HT-29 (cell line): ENCODE measurements around the gene SMIM7. TPM values are rescaled to one million over a fixed set of nuclear protein-coding genes. Genes with fewer than 3 reads are reported as not detected.

ENCODE experiments used
- DNase-seq: peaks from one replicate; pipeline ENCODE4 v3.0.0-alpha.2; 2015; ENCODE audit warnings: low spot score
- total RNA-seq: library from RNA; depleted of rRNA; stranded (reverse); fragments of >200 nt; shearing (Covaris generic); gene quantifications from 2 replicates; pipeline ENCODE4 v1.2.3, GENCODE V29; 2014

Gene SMIM7
- total RNA-seq, 1 experiment from 2014 or later, result 33.9 TPM

DNA sequence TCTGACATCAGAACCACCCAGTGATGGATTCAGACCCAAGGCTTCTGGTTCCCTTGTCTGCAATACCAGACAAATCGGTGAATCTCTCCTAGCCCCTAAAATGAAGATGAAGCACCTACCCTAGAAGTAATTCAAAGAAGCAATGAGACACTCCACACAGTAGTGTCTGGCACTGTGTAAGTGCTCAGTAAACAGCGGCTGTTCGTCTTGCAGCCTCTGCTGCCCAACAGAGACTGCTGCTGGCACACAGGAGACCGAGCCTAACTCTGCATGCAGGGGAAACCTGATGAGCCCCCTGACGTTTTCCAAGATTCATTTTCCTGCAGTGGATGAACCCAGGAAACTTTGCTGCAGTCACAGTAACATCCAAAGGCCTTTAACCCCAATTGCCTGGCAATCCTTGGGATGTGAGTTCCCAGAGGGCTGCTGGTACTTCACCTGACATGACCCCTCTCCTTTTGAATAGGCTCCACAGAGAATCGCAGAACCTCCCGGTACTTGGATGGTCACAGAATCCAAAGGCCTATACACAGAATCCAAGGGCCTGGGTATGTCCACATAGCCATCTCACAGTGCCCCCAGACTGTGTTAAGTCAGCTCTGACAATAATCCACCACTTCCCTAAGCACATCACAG, 38.7 kb downstream of the SMIM7 start:
- no peak for DNase-seq

DNA sequence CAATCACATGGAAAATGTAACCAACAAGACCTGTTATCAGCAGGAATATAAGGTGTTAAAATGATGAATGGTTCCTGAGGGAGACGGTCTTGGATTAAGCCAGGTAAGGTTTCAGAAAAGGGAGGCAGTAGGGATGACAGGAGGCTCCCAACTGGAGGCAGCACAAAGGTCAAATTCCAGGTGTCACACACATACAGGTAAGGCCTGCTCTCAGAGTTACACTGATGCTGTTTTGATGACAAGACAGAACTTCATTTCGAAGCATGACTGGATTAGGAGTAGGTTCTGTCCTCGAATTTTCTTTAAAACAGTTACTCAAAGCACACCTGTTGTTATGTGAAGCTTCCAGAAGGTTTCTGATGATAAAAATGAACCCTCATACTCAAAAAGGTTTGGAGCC, 39.4 kb downstream of the SMIM7 start:
- no peak for DNase-seq

DNA sequence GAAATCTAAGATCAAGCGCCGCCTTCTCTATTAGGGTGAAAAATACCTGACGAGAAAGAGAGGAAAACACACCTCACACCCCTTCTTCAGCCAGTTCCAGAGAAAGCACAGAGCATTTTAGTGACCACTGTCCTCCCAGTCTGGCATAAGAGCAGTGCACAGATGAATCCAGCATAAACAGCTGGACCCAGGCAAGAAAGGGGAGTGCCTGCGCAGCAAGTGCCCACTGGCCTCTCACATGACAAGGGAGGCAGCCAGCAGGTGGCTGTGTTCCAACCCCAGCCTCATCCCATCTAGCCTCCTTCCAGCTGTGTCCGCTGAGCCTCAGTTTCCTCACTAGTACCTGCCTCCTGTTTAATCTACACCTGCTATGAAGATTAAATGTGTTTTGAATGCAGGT, 39.9 kb downstream of the SMIM7 start:
- no peak for DNase-seq

DNA sequence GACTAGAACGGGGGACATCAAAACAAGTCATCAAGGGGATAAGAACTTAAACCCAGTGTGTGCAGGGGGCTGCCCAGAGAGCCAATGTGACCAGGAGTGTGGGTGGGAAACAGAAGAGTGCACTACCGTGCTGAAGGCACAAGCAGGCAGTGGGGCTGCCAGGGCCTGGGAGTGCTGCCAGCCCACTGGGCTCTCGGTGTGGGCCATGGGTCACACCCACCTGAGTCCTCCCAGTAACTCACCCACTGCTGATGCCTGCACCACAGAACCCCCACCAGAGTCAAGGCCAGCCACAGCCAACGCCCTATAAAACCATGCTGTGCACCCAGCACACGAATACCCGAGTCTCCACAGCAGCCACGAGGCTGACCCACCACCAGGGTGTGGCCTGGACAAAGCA, 40.5 kb downstream of the SMIM7 start:
- DNase-seq, result no peak

DNA sequence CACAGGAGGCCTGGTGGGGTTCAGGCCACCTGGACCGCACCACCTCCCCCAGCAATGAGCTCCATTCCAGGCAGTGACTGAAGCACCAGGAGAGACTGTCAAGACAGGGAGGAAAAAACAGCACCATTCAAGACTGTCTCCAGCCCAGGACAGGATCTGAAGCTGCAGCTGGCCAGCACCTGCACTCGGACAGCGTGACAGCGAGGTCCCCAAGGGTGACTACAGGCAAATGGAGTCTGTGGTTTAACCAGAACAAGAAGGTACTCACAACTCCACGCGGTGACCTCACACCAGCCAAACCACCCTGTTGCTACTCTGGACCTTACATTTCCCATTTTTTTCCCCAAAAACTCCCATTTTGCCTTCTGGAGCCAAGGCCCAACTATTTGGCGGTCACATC, 41.7 kb downstream of the SMIM7 start:
- no peak for DNase-seq

DNA sequence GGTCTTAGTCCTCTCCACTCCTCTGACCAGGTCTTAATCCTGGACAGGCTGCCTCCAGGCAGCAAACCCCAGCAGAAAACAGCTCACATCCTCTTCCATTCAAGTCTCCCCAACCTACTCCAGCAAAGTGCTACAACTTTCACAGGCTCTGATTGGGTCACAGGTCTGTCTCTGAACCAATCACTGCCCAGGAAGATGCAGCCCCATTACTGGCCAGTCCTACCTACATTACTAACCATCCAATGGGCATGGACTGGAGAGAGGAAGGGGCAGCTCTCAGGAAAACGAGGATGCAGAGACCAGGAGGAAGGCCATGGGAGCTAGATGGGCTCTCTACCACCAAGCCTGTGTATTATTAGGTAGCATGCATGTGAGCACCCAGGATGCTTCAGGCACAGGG, 44.1 kb downstream of the SMIM7 start:
- DNase-seq, result no peak

DNA sequence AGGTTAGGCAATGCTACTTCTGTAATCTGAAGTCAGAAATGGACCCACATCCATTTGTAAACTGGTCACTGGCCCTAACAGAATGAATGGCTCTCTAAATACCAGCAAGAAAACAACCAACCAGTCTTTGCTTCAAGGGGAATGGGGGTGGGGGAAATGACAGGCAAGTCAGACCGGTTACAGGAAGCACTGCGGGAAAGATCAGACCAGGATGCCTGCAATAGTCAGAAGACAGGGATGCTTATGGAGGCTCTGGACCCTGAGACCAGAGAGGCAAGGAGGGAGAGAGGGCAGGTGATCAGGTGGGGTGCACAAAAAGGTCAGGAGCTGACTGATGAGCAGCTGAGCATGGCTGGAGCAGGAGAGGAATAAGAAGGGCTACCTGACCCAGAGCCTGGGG, 45.0 kb downstream of the SMIM7 start:
- DNase-seq, result no peak

DNA sequence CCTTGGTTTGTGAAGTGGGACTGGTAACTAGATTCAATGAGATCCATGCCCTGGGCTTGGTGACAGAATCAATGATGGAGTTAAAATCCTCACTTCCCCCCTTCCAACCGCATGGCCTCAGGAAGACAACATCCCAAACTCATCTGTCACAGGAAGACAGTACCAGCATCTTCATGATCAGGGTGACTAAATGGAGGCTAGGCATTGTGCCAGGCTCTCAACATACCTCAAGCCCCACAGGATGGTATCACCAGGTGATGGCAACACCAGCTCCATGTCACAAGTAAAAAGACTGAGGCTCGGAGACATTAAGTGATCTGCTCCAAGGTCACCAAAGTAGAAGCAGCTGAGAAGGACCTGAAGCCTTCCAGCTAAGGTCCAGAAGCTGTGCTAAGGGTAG, 46.1 kb downstream of the SMIM7 start:
- DNase-seq, result no peak

DNA sequence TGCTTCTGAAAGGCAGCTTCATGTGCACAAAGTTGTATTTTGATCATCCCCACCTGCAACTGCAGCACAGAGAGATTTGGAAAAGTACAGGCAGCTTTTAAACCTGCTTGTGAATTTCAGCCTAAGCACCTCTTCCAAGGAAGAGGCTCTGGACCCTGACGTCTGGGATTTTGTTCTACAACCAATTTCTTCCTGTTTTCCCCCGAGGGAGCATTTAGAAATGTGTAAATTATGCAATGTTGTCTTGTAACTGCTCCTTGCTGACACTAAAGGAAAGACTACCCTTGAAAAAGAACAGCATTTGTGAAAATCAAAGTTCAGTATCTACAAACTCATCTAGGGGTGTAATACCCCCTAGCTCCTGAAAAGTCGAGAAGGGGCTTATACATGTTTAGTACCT, 47.3 kb downstream of the SMIM7 start:
- no peak for DNase-seq

DNA sequence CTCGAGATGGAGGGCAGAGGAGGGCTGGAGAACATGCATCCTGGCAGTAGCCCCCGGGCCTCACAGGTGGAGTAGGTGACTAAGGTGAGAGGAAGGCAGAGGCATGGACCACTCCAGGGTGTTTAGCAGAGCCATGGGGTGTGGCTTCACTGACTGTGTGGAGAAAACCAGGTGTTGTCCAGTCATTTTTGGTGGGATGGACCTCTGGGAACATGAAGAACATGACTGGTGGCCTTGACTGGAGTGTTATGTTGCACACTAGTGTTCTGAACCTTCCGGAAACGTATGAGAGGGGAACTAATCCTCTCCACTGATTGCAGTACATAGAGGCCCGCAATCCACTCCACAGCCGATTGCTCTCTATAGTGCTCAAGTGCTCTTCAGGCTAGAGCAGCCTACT, 48.8 kb downstream of the SMIM7 start:
- no peak for DNase-seq

DNA sequence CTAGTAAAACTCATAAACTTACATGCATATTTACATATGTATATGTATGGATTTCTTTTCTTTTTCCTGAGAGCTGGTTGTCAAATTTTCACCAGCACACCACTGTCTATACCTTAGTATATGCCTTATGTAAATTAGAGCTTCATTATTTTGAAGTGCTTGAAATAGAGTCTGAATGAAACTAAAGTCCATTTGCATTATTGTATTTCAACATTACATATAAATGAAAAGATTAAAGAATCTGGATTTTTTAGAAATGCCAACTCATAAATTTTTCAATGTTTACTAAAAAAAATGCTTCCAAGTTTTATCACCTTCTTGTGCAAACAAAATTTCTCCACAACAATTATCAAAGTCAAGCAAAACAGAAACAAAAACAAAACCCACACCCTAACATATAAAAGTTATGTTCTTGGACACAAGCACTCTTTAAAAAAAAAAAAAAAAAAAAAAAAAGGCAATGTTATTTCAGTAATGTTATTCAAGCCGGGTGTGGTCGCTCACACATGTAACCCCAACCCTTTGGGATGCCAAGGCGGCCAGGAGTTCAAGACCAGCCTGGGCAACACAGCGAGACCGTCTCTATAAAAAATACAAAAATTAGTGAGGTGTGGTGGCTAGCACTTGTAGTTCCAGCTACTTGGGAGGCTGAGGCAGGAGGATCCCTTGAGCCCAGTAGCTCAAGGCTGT, 50.3 kb downstream of the SMIM7 start:
- no peak for DNase-seq

DNA sequence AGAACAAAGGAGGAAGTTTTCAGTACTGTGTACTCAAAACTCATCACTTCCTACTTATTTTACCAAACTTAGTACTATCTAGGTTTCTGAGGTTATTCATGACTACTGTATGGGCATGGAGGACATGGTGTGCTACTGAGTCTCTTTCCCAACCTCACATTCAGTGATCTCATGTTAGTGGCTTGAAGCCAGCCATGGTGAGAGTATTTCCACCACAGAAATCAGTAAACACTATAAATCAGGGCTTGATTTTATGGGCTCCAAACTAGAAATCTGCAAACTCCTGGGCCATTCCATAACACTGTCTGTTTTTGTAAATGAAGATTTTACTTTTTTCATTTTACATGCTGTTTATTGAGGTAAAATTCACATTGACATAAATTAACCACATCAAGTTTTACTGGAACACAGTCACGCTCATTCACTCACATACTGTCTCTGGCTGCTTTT, 51.6 kb downstream of the SMIM7 start:
- DNase-seq, result no peak

DNA sequence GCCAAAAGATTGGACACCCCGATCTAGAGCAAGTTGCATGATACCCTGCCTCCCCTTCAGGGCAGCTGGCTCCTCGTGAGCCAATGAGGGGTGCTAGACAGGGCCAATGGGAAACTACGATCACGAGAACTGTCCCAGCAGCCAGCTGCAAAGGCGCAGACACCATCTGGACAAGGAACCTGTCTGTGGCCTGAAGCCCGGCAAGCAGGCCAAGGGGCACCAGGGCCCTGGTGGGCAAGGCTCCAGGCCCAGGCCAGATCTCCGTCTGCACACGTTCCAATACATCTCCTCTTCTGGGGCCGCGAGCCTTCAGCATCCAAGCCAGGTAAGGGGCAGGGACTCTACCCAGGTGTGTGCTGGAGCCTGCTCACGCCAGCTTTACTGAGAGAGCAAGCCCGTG, 52.1 kb downstream of the SMIM7 start:
- DNase-seq, result no peak

DNA sequence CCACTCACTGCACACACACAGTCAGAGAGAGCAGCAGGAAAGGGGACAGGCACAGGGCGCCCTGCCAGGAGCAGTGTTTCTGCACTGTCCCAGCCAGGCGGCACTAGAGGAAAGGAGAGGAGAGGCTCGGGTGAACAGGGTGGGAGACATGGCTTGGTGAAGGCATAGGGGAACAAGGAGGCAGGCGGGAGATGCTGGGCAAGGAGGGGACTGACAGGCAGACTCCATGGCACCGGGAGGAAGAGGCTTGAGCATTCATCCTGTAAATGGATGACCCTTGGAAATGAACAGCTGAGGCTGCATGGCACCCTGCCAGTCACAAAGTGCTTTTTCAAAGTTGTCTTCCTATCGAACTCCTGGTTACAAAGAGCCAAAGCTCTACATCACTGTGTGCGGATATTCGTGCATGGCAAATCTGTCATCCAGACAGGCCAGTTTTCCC, 54.4 kb downstream of the SMIM7 start:
- no peak for DNase-seq

DNA sequence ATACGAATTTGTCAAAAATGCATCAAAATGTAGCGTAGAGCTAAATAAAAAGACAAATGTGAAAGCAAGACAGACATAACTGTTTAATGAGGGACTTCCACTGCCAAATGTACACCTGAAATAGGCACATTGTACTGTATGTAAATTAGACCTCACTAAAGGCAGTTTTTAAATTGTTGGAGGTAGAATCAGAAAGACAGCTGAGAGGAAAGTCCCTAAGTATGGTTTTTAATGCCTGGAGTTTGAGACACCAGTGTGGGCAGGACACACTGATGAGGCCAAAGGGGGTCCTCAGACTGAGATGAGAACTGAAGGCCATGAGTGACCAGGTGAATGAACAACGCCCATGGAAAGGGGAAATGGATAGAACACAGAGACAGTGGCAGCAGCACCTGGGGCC, 54.8 kb downstream of the SMIM7 start:
- no peak for DNase-seq

DNA sequence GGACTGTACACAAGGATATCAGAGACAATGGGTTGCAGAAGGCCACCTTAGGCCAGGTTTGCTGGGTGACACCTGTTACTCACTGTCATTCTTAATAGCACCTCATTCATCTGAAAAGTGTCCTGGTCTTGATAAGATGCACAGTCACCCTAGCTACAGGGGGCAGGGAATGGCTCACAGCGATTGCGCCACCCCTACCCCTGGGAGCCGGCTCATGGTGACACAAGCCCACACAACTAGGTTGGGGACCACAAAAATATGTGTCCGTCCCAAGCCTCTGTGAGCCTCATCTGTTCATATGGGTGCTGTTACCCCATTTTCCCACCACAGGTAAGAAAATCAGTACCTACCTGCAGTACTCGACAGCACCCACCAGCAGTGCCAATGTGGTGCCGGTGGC, 55.3 kb downstream of the SMIM7 start:
- no peak for DNase-seq

DNA sequence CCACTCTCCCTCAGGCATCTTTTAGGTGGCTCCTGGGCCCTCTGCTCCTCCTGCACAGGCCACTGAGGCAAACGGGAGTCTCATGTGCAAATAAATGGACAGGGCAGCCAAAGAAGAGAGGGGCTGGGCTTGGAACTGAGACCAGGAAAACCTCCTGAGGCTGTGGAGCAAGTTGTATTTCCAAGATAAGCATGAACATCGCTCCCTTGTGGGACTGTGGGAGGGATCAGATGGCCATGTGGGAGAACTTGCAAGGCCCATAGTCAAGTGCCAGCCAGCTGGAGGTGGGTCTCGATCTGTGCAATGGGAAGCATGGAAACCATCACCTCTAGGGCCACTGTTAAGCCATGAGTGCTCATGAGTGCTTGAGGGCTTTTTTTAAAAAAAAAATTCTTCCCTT, 56.9 kb downstream of the SMIM7 start:
- DNase-seq, result no peak

DNA sequence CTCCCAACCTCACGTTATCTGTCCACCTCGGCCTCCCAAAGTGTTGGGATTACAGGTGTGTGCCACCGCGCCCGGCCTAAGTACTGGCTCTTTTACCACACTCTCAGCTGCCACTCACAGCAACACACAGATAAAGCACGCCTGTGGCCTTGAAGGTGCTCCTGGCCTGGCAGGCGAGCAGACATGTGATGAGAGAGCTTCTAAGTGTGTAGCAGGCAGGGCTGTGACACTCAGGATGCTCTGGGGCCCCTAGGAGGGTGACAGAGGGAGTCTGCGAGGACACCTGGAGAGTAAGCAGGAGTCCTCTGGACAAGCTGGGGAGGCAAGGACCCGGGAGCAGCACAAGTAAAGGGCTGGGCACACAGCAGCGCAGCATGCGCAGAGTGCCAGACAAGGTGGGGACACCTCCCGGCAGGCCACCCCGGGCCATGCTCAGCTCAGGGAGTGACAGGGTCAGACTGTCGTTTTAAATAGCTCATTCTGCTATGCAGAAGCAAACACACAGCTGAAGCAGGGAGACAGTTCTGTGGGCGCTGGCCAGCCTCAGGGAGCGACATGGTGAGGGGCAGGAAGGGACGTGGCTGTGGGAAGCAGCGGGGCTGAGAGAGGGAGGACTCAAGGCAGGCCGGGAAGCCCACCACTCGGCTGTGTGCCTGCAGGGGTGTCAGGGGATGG, 58.4 kb downstream of the SMIM7 start:
- no peak for DNase-seq

DNA sequence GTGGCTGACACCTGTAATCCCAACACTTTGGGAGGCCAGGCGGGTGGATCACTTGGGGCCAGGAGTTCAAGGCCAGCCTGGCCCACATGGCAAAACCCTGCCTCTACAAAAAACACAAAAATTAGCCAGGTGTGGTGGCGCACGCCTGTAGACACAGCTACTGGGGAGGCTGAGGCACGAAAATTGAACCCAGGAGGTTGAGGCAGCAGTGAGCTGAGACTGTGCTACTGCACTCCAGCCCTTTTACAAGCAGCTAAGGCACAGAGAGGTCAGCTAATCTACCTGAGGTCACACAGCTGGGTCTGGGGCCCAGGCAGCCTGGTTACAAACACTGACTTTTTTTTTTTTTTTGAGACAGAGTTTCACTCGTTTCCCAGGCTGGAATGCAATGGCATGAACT, 59.1 kb downstream of the SMIM7 start:
- DNase-seq, result no peak

DNA sequence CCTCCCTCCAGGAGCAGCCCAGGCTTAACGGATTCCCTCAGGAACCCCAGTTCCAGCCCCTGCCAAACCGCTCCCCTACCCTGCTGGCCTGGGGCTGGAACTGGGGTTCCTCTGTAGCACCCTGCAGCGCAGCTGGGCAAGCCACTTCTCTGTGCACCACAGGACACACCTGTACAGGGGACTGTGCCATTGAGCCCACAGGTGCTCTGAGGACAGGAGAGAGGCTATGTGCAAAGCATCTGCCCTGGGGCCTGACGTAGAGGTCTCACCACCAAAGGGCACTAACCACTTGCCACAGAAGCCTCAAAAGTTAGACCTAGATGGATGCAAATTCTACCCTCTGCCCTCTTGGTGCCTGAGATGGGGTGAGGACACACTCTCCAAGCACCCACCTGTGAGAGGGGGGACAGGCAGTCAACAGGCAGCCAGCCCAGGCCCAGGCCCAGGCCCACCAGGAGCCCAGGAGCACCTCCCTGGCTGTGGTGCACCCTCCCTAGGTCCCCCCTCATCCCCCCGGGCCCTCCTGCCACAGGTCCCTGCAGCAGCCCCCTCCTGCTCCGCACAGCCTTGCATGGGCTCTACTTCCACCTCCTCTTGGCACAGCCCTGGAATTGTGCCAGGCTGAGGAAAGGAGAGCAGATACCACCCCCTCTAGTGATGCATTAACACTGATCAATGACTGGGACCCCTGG, 60.1 kb downstream of the SMIM7 start:
- DNase-seq, result no peak

DNA sequence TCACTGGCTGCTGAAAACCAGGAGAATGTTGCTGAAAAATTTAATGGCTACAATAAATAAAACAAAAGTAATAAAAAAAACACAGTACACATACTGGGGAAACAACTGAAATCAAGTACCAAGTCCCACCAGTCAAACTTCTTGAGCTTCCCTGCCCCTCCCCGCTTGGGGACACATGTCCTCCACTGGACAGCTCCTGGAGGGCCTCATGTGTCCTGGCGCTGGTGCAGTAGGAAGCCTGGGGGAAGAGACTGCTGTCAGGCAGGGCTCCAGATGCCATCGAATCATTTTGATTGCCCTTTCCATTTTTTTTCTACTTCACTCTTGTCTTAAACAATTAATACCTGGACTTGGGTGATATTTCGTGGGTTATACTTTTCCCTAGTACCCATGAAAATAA, 61.1 kb downstream of the SMIM7 start:
- no peak for DNase-seq

DNA sequence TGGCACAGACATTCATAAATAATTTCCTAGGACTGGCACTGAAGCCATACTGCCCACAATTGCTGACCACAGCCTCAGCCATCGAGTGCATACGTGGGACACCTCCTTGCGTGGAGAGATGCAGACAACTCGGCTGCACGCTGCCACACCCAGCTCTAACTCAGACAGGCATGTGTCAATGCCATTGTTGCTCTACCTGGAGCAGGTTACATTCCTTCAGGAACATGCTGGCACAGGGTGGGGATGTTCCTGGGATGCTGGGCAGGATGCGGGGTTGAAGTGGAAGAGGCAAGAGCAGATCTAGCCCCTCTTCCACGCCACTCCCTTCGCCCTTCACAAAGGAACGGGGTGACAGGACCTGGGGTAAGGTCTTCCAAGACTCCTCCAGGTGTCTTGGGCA, 63.5 kb downstream of the SMIM7 start:
- DNase-seq, result no peak
